ENCODE measurements around the gene PCSK6. TPM values are rescaled to one million over a fixed set of nuclear protein-coding genes. Genes with fewer than 3 reads are reported as not detected.
A peak's percentile ranks its signal among the peaks of the same experiment; 100 is the strongest.

PCSK6 gene
- total RNA-seq (2014; rRNA removed; shearing (Covaris generic)), result 11.1 and 11.5 TPM in 2 replicates
- 11.1 and 12.8 TPM in 2 replicates for polyA plus RNA-seq (2015; cell fraction: cytosol; rRNA removed)
- polyA plus RNA-seq (2015; cell fraction: nucleus; rRNA removed), result 8.6 and 15.7 TPM in 2 replicates

DNA sequence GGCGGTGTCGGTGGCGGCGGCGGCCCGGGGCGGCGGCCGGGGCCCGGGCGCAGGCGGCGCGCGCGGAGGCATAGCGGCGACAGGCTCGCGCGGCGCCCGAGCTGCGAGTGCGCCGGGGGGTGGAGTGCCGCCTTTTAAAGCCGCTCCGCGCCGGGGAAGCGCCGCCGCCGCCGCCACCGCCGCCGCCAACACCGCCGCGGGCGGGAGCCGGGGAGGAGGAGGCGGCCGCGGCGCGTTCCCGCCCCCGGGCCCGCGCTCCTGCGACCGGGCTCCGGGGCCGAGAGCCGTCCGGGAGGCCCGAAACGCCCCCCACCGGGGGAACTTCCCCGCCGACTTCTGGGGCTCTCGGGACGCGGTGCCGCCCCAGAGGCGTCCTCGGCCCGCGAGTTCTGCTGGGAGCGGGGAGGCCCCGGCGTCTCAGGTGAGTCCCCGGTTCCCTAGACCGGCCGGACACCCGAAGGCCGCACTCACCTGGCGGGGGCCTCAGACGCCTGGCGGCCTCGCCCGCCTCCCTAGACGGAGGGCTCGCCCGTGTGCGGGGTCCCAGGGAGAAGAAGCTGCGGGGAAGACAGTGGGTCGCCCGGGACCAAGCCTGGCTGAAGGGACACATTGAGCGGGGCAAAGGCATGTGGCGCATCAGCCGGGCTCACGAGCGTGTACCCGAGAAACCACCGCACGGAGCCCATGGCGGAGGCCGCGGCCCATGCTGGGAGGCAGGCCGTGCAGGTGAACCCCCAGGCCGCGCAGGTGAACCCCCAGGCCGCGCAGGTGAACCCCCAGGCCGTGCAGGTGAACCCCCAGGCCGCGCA is at the start of gene PCSK6:
TSS of gene PCSK6 (minus strand) at position 109 of the 809 bp plus-strand sequence. CDS start at position 72, 37 bp downstream.
- in situ Hi-C loops (cut with HindIII; ENCODE audit: low pct_unique_long_range_greater_than_20kb, low sequenced_read_pairs), result no loop called here

DNA sequence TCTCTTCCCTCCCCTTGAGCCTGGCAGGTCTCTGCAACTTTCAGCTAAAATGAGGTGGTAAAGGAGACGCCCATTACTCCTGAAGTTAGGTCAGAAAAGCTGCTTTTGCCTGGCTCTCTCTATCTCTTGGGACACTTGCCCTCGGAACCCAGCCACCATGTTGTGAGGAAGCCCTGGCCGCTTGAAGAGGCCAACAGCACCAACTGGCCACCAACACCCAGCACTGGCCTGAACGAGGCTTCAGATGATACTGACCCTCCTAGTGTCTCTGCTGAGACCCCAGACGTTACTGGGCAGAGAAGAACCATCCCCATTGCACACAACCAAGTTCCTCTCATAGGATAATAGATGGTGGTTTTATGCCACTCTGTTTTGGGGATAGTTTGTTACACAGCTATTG is 49.5 kb upstream of the PCSK6 start:
- in situ Hi-C loops (cut with HindIII; ENCODE audit: low pct_unique_long_range_greater_than_20kb, low sequenced_read_pairs), result no loop called here
- no peak for DNase-seq (ENCODE audit: low read depth, low spot score)

More for the DNA sequence above, at the start of gene PCSK6:
- DNase-seq (ENCODE audit: low read depth, low spot score), result no peak

GRCh38 chr15:101538177-101538576 is 48.7 kb upstream of the PCSK6 start:
- in situ Hi-C loops (cut with HindIII; ENCODE audit: low pct_unique_long_range_greater_than_20kb, low sequenced_read_pairs), result no loop called here
- DNase-seq (ENCODE audit: low read depth, low spot score), result no peak

GRCh38 chr15:101537483-101538080 is 48.1 kb upstream of the PCSK6 start:
- DNase-seq (ENCODE audit: low read depth, low spot score), result peak; percentile 30
- in situ Hi-C loops (cut with HindIII; ENCODE audit: low pct_unique_long_range_greater_than_20kb, low sequenced_read_pairs), result no loop called here

- no peak for DNase-seq (ENCODE audit: low read depth, low spot score)
- in situ Hi-C loops (cut with HindIII; ENCODE audit: low pct_unique_long_range_greater_than_20kb, low sequenced_read_pairs), result no loop called here
Observed at GRCh38 chr15:101536875-101537405, 47.4 kb upstream of the PCSK6 start.

- DNase-seq (ENCODE audit: low read depth, low spot score), result no peak
Observed at GRCh38 chr15:101536166-101536874, 46.8 kb upstream of the PCSK6 start.

DNA sequence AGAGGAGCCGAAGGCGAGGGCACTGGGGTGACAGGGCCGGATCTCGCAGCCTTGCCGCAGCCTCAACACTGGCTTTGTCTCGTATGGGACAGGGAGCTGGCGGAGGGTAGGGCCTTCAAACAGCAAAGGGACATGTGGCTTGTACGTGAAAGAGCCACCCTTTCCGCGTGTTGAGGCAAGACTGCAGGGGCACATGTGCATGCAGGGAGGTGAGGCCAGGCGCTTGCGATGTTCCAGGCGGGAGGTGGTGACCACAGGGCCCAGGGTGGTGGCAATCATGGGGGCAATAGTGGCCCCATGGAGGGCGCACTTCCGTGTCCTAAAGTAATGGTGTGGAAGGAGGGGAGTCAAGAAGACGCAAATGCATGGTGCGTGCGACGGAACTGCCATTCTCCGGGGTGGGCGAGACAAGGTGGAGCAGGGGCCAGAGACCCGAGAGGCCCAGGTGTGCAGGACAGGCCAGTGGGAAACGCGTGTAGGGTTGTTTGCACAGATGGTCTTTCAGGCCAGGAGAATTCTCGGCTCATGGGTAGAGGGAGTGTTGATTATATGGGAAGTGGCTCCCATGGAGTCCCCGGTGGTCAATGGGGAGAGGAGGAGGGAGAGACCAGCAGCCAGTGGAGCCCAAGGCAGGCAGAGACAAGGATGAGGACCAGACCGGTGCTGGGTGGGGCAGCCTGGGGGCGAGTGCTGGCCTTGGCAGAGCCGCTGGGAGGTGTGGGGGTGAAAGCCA is 45.8 kb upstream of the PCSK6 start:
- DNase-seq (ENCODE audit: low read depth, low spot score), result no peak
- in situ Hi-C loops (cut with HindIII; ENCODE audit: low pct_unique_long_range_greater_than_20kb, low sequenced_read_pairs), result no loop called here

More at GRCh38 chr15:101536166-101536874, 46.8 kb upstream of the PCSK6 start:
- in situ Hi-C loops (cut with HindIII; ENCODE audit: low pct_unique_long_range_greater_than_20kb, low sequenced_read_pairs), result no loop called here

DNA sequence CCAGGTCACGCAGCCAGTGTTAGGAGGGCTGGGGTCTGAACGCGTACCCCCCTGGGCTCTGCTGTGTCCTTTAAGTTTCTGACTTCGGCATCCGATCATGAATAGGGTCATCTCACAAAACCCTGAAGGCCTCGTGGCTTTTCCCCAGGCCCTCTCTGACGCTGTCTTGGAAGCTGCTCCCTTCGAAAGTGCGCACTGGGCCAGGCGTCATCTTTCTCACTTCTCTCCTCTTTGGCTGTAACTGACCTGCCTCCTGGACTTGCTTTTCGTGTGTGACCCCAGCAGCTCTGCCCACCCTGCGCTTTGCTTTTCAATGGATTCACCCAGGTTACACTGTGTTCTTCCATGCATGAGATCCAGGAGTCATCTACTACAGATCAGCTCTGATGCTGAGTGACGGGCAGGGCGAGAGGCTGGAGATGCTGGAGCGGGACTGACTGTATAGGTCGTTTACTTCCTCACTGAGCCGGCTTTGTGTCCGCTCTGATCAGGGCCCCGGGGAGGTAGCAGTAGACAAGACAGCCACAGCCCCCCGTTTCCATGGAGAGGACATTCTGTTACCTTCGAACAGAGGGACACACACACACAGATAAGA is 45.0 kb upstream of the PCSK6 start:
- in situ Hi-C loops (cut with HindIII; ENCODE audit: low pct_unique_long_range_greater_than_20kb, low sequenced_read_pairs), result no loop called here
- no peak for DNase-seq (ENCODE audit: low read depth, low spot score)

DNA sequence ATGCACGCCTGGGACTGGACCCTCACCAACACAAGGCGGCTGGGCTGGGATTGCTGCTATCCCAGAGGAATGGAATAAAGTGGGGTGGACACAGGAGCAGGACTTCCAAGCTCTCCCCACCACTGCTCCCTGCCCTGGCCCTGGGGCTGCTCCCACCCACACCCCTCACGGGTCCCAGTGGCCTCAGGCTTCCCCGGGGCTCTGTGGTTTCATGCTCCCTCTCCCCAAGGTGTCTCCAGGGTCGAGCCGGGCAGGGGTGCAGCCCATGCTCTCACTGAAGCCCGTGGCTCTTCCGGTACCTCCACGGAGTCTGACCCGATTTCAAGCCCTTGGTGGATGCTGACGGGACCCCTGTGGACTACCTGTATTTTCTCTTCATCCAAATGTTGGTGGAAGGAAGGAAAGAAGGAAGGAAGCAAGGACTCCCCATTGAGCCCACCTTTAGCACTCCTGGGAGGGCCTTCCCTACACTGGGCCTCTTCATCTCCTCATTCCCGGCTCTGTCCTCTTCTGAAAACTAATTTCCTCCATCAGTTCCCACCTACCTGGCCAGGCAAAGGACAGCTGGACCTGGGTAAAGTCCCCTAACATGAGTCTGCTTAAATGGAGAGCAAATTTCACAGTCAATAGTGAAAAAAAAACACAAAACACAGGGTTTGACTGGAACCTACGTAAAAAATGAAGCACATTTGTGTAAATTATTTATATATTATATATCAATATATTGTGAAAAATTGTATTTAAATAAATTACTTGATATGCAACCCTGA is 44.0 kb upstream of the PCSK6 start:
- in situ Hi-C loops (cut with HindIII; ENCODE audit: low pct_unique_long_range_greater_than_20kb, low sequenced_read_pairs), result no loop called here
- DNase-seq (ENCODE audit: low read depth, low spot score), result no peak

DNA sequence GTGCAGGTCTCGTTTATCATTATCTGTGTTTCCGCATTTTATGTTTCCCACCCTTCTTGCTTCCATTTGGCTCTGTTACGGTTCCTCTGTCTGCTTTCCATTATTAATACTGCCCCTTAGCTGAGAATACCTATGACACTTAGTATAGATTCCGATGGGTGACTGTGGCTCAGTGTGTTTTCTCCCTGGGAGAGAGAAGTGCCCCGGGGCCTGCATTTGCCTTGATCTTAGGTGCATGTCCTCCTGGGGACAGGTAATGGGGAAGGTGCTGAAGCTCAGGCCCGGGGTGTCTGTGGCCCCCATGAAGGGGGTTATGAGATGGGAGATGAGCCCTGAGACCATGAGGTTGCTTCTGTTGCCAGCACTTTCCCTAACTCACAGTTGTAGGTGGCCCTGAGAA is 43.4 kb upstream of the PCSK6 start:
- DNase-seq (ENCODE audit: low read depth, low spot score), result no peak
- in situ Hi-C loops (cut with HindIII; ENCODE audit: low pct_unique_long_range_greater_than_20kb, low sequenced_read_pairs), result no loop called here

- no peak for DNase-seq (ENCODE audit: low read depth, low spot score)
- in situ Hi-C loops (cut with HindIII; ENCODE audit: low pct_unique_long_range_greater_than_20kb, low sequenced_read_pairs), result no loop called here
Observed at GRCh38 chr15:101531170-101531569, 41.7 kb upstream of the PCSK6 start.

DNA sequence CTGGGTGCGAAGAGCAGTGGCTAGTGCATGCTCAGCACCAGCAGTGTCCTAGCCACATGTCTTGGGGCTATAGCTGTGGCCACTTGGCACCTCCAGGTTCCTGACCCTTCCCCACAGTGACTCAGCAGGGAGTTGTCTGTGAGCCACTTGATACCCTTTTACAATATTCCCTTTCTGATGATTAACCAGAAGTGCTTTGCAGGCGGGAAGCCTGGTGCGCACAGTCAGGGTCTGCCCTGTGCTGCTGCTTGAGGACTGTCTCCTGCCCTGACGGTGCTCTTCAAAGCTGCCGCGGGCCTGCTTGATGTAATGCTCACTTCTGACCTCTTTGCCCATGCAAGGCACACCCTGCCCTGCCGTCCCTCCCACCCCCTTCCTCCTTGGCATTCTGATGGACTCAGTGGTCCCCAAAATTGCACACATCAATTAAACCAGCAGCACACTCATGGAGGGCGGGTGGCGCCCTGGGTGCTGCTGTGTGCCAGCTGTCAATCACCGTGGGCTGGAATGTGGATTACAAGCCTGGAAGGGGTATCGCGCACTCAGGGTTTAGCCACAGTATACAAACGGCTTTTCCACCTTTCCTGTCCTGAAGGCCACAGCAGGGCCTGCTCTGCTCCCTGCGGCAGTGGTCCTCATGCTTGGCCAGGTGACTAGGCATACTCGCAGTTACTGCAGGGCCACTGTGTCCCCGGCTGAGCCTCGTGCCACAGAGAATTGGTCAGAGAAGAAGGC is 40.9 kb upstream of the PCSK6 start:
- no peak for DNase-seq (ENCODE audit: low read depth, low spot score)
- in situ Hi-C loops (cut with HindIII; ENCODE audit: low pct_unique_long_range_greater_than_20kb, low sequenced_read_pairs), result no loop called here

- DNase-seq (ENCODE audit: low read depth, low spot score), result no peak
- in situ Hi-C loops (cut with HindIII; ENCODE audit: low pct_unique_long_range_greater_than_20kb, low sequenced_read_pairs), result no loop called here
Observed at GRCh38 chr15:101528917-101529299, 39.4 kb upstream of the PCSK6 start.

- no peak for DNase-seq (ENCODE audit: low read depth, low spot score)
Observed at GRCh38 chr15:101528108-101528916, 38.8 kb upstream of the PCSK6 start.

DNA sequence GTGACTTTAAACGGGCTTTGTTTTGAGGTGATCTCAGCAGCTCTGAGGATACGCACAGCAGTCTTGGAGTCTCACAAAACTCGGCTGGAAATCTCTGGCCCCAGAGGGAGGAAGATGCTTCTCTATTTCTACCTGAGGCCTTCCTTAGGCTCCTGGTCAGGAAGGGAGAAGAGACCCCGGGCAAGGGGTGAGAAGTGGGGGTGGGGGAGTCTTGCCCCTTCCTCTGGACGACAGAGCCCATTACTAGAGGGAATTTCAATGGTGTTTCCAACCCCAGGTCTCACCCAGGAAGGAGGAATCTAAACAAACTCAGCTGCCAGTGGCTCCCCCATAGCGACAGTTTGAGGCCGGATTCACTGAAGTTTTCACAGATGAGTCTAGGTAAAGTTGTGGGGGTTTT is 37.4 kb upstream of the PCSK6 start:
- DNase-seq (ENCODE audit: low read depth, low spot score), result no peak
- in situ Hi-C loops (cut with HindIII; ENCODE audit: low pct_unique_long_range_greater_than_20kb, low sequenced_read_pairs), result no loop called here

More at GRCh38 chr15:101528108-101528916, 38.8 kb upstream of the PCSK6 start:
- in situ Hi-C loops (cut with HindIII; ENCODE audit: low pct_unique_long_range_greater_than_20kb, low sequenced_read_pairs), result no loop called here
